A673 (cell line): ENCODE results near the gene SMC5. TPM values are rescaled to one million over a fixed set of nuclear protein-coding genes. Genes with fewer than 3 reads are reported as not detected.

ENCODE experiments used
- BruUV-seq: library from RNA; stranded (reverse); fragments of 400-500 nt; replicated peaks from 2 replicates; lab custom pipeline; 2021; lab: Mats Ljungman, UMichigan
- CTCF ChIA-PET: fragments of 300-600 bp; sonication (Branson Sonifier 250); formaldehyde crosslinking; loops from one replicate; lab custom pipeline; 2022; ENCODE audit warnings: antibody characterized with exemption; lab: Charles Lee
- POLR2A ChIA-PET: fragments of 300-600 bp; sonication (Branson Sonifier 250); formaldehyde crosslinking; loops from one replicate; lab custom pipeline; 2022; ENCODE audit warnings: antibody characterized with exemption; ENCODE audit not compliant: low non-redundant PET; lab: Charles Lee
- DNase-seq: peaks from one replicate; pipeline ENCODE4 v3.0.0-alpha.2; 2015; ENCODE audit warnings: low spot score
- H3K27ac ChIP-seq: fragments of 200-600 bp; sonication (generic); 2 replicates; pipeline ENCODE4 v1.5.1; 2016; ENCODE audit warnings: mixed run types, low read depth, mild to moderate bottlenecking, mixed read lengths, antibody characterized with exemption, low read length; ENCODE audit not compliant: poor library complexity, severe bottlenecking
- H3K27me3 ChIP-seq: fragments of 200-600 bp; sonication (generic); replicated peaks from 2 replicates; pipeline ENCODE4 v1.6.1; 2017; ENCODE audit warnings: mixed run types, low read depth, mild to moderate bottlenecking, mixed read lengths, antibody characterized with exemption, low read length; ENCODE audit not compliant: insufficient read depth, poor library complexity
- H3K36me3 ChIP-seq: fragments of 200-600 bp; sonication (generic); 2 replicates; pipeline ENCODE4 v1.6.1; 2016; ENCODE audit warnings: mixed run types, mild to moderate bottlenecking, mixed read lengths, antibody characterized with exemption, low read length; ENCODE audit not compliant: insufficient read depth, poor library complexity, severe bottlenecking
- H3K4me1 ChIP-seq: fragments of 200-600 bp; sonication (generic); 2 replicates; pipeline ENCODE4 v1.6.1; 2017; ENCODE audit warnings: mixed run types, mild to moderate bottlenecking, mixed read lengths, antibody characterized with exemption, low read length; ENCODE audit not compliant: insufficient read depth, poor library complexity, severe bottlenecking
- H3K4me3 ChIP-seq: fragments of 200-600 bp; sonication (generic); 2 replicates; pipeline ENCODE4 v1.5.1; 2016; ENCODE audit warnings: low read depth, mixed run types, mild to moderate bottlenecking, mixed read lengths, low read length; ENCODE audit not compliant: poor library complexity, severe bottlenecking
- H3K9me3 ChIP-seq: fragments of 200-600 bp; sonication (generic); 2 replicates; pipeline ENCODE4 v1.6.1; 2016; ENCODE audit warnings: mixed run types, low read depth, mild to moderate bottlenecking, mixed read lengths, antibody characterized with exemption, low read length; ENCODE audit not compliant: poor library complexity, severe bottlenecking
- EZH2 ChIP-seq: fragments of 200-600 bp; sonication (generic); IDR thresholded peaks from 2 replicates; pipeline ENCODE4 v1.6.1; 2017; ENCODE audit warnings: borderline replicate concordance, low read depth, mild to moderate bottlenecking, mixed read lengths, antibody characterized with exemption, low read length; ENCODE audit not compliant: poor library complexity, severe bottlenecking
- intact Hi-C: fragments of 100-400 bp; cut with micrococcal nuclease; formaldehyde crosslinking; loops from one replicate; pipeline ENCODE4 v1.10.0; 2022; ENCODE audit not compliant: unreplicated experiment
- total RNA-seq: library from RNA; stranded (reverse); gene quantifications from 2 replicates; pipeline ENCODE4 v1.2.3, GENCODE V29; 2021
- TF ChIP-seq, protein P1 (sequence below): fragments of 300-800, 200-600 bp; sonication (generic); conservative IDR thresholded peaks from 2 replicates; pipeline ENCODE4 v1.5.1; 2017; ENCODE audit warnings: low read depth, mild to moderate bottlenecking, antibody characterized with exemption, low read length, moderate library complexity, mixed read lengths

SMC5 gene
- total RNA-seq, 1 experiment from 2014 or later: 26.5 TPM

DNA sequence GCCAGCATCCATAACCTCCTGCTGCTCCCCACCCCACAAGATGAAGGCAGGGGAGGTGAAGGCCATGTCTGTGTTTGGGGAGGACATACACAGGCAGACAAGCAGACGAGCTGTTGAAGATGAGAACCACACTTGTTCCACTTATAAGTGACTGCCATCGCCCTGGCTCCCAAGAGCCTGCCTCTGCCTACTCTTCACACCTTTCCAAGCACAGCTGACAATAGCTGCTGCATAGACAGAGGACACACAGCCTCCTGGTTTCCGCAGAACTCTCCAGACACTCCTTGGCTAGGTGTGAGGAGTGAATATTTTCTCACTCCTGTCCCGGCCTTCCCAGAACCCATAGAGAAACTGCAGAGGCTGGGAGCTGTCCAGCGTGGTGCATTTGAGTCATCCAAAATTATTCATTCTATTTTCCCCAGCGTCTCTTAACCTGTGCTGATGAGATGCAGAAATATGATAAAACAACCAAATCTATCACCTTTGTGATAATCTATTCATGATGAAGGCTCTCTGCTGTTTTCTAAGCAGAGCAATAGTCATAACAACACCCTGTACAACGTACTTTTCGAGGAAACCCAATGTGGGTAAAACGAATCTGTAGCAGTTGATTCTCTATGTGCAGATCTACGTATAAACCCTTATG is 131.0 kb downstream of the SMC5 start:
- Histone ChIP-seq H3K36me3 (no peaks in the 10 kb centered on the region), H3K4me1 (no peaks in the 10 kb centered on the region), H3K9me3 (no peaks in the 10 kb centered on the region), H3K4me3 (no peak overlapping the region), H3K27ac (no peak overlapping the region), H3K27me3 (no peaks in the 10 kb centered on the region)
- CTCF ChIA-PET: no interaction called here
- intact Hi-C loops: no loop called here
- TF ChIP-seq, protein P1, sequence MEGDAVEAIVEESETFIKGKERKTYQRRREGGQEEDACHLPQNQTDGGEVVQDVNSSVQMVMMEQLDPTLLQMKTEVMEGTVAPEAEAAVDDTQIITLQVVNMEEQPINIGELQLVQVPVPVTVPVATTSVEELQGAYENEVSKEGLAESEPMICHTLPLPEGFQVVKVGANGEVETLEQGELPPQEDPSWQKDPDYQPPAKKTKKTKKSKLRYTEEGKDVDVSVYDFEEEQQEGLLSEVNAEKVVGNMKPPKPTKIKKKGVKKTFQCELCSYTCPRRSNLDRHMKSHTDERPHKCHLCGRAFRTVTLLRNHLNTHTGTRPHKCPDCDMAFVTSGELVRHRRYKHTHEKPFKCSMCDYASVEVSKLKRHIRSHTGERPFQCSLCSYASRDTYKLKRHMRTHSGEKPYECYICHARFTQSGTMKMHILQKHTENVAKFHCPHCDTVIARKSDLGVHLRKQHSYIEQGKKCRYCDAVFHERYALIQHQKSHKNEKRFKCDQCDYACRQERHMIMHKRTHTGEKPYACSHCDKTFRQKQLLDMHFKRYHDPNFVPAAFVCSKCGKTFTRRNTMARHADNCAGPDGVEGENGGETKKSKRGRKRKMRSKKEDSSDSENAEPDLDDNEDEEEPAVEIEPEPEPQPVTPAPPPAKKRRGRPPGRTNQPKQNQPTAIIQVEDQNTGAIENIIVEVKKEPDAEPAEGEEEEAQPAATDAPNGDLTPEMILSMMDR: no peak
- no peak for TF ChIP-seq EZH2
- DNase-seq: no peak
- POLR2A ChIA-PET: interaction anchor here (0.5 kb wide), 1 partner anchor 29 kb away, joined by 6 read pairs; no protein-coding TSS in a partner anchor
- BruUV-seq: no TSS peak

DNA sequence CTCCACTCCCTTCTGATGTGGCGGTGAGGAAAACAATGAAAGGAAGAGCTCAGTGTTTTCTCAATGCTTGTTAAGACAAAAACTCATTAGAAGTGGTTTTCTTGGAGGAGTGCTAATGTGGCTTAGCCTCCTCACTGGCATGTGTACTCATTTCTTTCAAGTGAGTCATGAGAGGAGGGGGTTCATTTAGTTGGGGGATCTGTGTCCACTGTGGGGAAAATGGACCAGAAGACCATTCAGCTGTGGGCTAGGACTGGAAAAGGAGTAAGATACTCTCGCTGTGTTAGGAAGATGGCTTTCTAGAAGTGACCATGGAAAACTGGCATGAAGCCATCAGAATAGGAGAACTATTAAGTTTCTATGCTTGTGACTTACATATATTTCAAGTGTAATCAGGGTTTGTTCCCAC is 132.2 kb downstream of the SMC5 start:
- ChIA-PET POLR2A (no interaction called here), CTCF (interaction anchor here (0.7 kb wide), 1 partner anchor 123 kb away, joined by 3 read pairs; no protein-coding TSS in a partner anchor)
- no peak for DNase-seq
- Histone ChIP-seq H3K4me3 (no peak overlapping the region), H3K4me1 (no peaks in the 10 kb centered on the region), H3K27me3 (no peaks in the 10 kb centered on the region), H3K27ac (no peak overlapping the region), H3K36me3 (no peaks in the 10 kb centered on the region), H3K9me3 (no peaks in the 10 kb centered on the region)
- intact Hi-C loops: no loop called here
- TF ChIP-seq, protein P1: no peak
- TF ChIP-seq EZH2: no peak
- no TSS peak for BruUV-seq

DNA sequence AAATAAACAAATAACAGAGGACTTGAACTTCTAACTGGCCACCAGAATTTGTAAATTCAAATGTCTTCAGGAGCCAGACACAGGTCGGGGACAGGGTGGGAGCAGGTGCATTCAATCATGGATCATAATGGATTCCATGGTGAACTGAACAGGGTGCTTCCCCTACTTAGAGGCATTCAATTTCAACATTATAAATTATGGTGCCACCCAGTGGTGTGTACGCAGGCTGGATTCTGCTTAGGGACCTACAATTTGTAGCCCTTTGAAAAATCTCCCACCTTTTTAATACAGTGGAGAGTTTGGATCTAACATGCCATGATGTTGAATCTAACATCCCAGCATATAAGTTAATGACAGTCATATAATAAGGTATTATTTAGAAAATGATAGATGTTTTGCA is 133.4 kb downstream of the SMC5 start:
- H3K4me3 ChIP-seq: no peak overlapping the region
- POLR2A ChIA-PET: no interaction called here
- H3K4me1 ChIP-seq: no peaks in the 10 kb centered on the region
- H3K27ac ChIP-seq: no peak overlapping the region
- H3K27me3 ChIP-seq: no peaks in the 10 kb centered on the region
- no TSS peak for BruUV-seq
- intact Hi-C loops: no loop called here
- H3K9me3 ChIP-seq: no peaks in the 10 kb centered on the region
- H3K36me3 ChIP-seq: no peaks in the 10 kb centered on the region
- peak; percentile 27 for DNase-seq
- no peak for TF ChIP-seq EZH2
- TF ChIP-seq, protein P1: peak; percentile 60
- CTCF ChIA-PET: no interaction called here
